ENCODE data around the gene WDR41.

- no peak for TF ChIP-seq SMC3 (conservative IDR thresholded peaks at IDR 0.05; ENCODE audit: poor library complexity)
- TF ChIP-seq, protein P1, sequence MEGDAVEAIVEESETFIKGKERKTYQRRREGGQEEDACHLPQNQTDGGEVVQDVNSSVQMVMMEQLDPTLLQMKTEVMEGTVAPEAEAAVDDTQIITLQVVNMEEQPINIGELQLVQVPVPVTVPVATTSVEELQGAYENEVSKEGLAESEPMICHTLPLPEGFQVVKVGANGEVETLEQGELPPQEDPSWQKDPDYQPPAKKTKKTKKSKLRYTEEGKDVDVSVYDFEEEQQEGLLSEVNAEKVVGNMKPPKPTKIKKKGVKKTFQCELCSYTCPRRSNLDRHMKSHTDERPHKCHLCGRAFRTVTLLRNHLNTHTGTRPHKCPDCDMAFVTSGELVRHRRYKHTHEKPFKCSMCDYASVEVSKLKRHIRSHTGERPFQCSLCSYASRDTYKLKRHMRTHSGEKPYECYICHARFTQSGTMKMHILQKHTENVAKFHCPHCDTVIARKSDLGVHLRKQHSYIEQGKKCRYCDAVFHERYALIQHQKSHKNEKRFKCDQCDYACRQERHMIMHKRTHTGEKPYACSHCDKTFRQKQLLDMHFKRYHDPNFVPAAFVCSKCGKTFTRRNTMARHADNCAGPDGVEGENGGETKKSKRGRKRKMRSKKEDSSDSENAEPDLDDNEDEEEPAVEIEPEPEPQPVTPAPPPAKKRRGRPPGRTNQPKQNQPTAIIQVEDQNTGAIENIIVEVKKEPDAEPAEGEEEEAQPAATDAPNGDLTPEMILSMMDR (IDR thresholded peaks at IDR 0.05; ENCODE audit: poor library complexity, severe bottlenecking), result no peak
- TF ChIP-seq POLR2AphosphoS5 (IDR thresholded peaks at IDR 0.05), result no peak
- TF ChIP-seq RAD21 (conservative IDR thresholded peaks at IDR 0.05), result no peak
- TF ChIP-seq EP300 (conservative IDR thresholded peaks at IDR 0.05; ENCODE audit: poor library complexity, severe bottlenecking), result no peak
- no peak for TF ChIP-seq REST (IDR thresholded peaks at IDR 0.05; ENCODE audit: borderline replicate concordance)
- TF ChIP-seq TAF1 (IDR thresholded peaks at IDR 0.05; ENCODE audit: low read depth), result no peak
Observed at GRCh38 chr5:77407152-77407551, 85.0 kb downstream of the WDR41 start.
